Fibroblast of lung (primary cell): ENCODE results near the gene KIF6.

Experiments used
- EZH2 ChIP-seq: IDR thresholded peaks from 2 replicates; pipeline ENCODE4 v1.5.1; 2012; ENCODE audit warnings: low read length, control low read depth, mild to moderate bottlenecking; ENCODE audit errors: missing control alignments
- TF ChIP-seq, protein P1 (sequence below), 2 donors: IDR thresholded peaks in 1 of 2; conservative IDR thresholded peaks in 1 of 2; 1 replicate in 1 of 2; 2 replicates in 1 of 2; pipeline ENCODE4 v1.5.1; 2011 to 2012; ENCODE audit warnings: low read length in 2 of 2, control low read depth in 1 of 2, inconsistent platforms in 1 of 2, low read depth in 1 of 2, mild to moderate bottlenecking in 1 of 2

DNA sequence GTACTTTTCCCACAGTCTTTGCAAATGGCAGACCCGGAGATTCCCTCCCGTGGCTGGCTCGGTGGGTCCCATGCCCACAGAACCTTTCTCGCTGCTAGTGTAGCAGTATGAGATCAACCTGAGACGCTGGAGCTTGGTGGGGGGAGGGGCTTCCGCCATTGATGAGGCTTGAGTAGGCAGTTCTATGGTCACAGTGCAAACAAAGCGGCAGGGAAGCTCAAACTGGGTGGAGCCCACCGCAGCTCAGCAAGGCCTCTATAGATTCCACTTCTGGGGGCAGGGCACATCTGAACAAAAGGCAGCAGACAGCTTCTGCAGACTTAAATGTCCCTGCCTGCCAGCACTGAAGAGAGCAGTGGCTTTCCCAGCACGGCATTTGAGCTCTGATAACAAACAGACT, 216.7 kb downstream of the KIF6 start:
- TF ChIP-seq, protein P1, sequence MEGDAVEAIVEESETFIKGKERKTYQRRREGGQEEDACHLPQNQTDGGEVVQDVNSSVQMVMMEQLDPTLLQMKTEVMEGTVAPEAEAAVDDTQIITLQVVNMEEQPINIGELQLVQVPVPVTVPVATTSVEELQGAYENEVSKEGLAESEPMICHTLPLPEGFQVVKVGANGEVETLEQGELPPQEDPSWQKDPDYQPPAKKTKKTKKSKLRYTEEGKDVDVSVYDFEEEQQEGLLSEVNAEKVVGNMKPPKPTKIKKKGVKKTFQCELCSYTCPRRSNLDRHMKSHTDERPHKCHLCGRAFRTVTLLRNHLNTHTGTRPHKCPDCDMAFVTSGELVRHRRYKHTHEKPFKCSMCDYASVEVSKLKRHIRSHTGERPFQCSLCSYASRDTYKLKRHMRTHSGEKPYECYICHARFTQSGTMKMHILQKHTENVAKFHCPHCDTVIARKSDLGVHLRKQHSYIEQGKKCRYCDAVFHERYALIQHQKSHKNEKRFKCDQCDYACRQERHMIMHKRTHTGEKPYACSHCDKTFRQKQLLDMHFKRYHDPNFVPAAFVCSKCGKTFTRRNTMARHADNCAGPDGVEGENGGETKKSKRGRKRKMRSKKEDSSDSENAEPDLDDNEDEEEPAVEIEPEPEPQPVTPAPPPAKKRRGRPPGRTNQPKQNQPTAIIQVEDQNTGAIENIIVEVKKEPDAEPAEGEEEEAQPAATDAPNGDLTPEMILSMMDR (conservative IDR thresholded peaks at IDR 0.05 in 1 of 2, IDR thresholded peaks at IDR 0.05 in 1 of 2; ENCODE audit: low read depth in 1 of 2, low read length in 2 of 2): no peak
- TF ChIP-seq EZH2: no peak
